NCI-H1694 treated with DMSO at 0.1 percent for 48 hours (cell line): ENCODE results near the gene C19orf67.

ENCODE experiments used
- DNase-seq: peaks from one replicate; lab custom pipeline; 2025; lab: John Stamatoyannopoulos, UW

The C19orf67 gene

DNA sequence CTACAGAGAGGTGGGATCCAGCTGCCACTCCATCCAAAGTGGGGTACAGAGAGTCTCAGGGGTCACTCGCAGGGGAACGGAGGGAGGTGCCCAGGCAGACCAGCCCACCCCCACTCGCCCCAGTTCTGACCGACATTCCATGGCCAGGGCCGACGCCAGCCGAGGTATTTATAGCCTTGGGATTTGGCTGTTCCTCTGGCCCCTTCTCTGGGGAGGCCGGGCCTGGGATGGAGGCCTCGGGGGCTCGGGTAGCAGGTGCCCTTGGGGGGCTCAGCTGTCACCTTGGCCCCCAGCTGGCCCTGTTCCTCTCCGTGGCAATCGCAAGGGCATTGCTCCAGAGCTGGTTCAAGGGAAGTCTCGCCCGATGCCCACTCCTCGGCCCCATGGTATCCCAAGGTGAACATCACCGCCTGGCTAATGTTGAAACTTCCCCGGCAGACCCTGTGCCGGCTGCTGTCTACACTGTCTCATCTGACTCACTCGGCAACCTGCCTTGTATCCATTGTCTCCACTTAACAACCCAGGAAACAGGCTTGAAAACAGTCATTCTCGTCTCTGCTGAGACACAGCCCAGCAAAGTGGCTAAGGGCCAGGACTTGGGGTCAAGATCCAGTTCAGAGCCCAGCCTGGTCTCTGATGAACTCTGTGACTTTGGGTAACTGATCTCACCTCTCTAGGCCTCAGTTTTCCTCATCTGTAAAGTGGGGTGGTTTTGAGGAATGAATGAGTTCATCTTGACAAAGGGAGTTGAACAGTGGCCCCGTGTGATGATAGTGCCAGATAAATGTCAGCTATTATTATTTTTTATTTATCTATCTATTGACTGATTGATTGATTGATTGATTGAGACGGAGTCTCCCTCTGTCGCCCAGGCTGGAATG is 22.2 kb upstream of the C19orf67 start:
- DNase-seq: no peak

DNA sequence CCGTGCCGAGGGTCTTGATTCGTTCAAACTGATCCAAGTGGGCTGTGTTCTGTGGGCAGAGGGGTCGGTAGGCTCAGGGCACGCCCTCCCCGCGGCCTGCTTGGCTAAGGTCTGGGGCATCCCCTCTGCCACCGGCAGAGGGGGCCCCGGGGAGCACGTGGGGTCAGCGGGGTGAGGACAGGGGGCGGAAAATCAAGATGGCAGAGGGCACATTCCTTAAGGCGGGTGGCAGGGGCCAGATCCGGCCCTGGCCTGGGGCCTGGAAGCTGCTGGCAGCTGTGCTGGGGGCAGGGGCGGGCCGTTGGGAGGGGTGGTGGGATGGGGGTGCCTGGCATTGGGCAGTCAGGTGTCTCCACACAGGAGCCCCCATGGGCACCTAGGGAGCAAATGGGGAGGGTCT is 21.3 kb upstream of the C19orf67 start:
- no peak for DNase-seq

DNA sequence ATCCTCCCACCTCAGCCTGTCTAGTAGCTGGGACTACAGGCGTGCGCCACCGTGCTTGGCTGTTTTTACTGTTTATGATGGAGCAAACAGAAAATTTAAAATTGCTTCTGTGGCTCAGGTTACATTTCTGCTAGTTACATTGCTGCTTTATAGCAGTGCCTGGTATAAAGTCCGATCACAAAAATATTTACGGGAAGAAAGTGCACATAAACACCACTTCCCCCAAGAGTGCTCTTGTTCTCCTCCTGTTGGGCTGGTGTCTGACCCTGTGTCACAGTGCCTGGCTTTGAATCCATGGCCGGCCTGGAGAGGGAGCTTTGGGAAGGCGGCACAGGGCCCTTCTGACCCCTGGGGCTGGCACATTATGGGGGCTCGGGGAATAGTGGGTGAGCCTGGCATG is 20.1 kb upstream of the C19orf67 start:
- DNase-seq: no peak

DNA sequence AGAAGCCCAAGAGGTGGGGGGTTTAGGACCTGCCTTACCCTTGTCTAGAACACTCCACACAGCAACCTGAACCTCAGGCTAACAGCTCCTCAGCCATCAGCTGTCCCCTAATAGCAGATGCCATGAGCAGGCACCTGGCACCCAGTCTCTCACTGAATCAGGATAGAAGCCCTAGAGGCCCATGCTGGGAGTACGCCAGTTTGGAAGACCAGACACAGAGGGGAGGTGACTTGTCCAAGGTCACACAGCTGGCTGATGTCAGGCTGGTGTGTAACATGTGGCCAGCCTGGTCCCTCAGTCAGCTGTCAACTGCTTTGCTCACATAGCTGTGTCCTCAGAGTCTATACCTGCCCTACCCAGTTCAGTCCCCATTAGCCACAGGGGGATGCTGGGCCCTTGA is 17.7 kb upstream of the C19orf67 start:
- DNase-seq: no peak

DNA sequence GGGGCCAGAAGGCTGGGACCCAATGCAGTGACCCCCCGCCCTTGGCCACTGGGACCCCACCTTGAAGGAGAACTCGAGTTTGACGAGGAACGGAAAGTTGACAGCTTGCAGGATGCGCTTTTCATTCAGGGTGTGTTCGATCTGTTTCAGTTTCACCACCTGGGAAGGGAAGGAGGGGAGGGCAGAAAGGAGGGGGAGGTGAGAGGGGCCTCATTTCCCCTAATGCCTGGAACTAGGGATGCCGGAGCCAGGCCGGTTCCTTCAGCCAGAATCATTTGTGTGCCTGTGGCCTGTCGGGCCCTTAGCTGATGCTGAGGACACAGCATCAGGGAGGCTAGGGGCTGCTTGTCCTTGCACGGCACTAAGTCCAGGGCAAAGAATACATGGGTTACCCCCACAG is 17.2 kb upstream of the C19orf67 start:
- DNase-seq: no peak

DNA sequence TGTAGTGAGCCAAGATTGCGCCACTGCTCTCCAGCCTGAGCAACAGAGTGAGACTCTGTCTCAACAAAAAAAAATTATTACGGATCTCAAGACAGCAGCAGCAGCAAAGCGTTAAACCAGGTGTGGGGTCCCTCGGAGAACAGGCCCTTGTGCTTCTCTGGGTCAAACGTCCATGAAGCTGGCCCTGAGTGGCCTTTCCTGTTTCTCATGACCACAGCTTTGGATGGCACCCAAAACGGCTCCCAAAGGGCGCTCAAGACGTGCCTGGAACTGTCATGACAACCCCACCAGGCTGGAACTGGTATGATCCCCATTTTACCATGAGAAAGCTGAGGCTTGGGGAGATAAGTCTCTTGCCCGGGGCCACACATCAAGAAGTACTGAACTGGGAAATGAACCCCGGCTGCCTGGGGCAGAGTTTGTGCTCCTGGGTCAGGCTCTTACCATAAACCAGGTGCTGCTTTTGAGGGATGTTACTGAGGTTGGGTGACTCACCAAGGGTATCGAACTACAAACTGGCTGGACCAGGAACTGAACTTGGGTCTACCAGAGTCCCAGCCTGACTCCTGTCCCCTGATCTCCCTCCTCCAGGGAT is 16.6 kb upstream of the C19orf67 start:
- DNase-seq: no peak

DNA sequence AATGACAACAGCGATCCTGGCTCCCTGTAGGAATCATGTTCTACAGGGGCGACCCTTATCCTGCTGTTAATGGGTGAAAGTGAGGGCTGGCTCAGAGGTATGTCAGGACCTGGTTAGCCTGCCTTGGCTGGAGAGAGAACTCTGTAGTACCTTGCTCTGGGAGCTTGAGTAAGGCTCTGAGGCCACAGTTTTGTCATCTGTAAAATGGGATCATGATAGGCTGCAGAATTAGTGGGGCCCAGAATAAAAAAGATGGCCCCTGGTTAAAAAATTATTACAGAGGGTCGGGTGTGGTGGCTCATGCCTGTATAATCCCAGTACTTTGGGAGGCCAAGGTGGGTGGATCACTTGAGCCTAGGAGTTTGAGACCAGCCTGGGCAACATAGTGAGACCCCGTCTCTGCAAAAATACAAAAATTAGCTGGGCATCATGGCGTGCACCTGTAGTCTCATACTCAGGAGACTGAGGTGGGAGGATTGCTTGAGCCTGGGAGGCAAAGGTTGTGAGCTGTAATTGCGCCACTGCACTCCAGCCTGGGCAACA is 15.5 kb upstream of the C19orf67 start:
- no peak for DNase-seq

DNA sequence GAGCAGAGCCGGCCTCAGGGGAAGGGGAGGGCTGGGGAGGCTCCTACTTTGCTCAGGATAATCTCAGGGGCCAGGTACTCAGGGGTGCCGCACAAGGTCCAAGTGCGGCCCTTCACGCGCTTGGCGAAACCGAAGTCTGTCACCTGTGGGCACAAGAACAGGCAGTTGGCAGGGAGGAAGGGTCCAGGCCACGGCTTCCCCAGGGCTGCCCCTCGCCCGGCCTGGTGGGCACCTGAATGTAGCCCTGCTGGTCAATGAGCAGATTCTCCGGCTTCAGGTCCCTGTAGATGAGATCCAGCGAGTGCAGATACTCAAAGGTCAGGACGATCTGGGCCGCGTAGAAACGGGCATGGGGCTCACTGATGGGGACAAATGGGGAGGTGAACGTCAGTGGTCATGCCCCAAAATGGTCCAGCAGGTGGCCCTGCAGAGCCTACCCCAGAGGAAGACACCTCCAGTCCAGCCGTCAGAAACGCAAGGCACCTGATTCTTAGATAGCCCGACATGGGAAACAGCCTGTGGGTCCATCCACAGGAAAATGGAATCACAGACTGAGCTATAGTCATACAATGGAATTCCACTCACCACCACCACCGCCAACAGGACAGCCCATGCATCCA is 12.1 kb upstream of the C19orf67 start:
- DNase-seq: no peak

DNA sequence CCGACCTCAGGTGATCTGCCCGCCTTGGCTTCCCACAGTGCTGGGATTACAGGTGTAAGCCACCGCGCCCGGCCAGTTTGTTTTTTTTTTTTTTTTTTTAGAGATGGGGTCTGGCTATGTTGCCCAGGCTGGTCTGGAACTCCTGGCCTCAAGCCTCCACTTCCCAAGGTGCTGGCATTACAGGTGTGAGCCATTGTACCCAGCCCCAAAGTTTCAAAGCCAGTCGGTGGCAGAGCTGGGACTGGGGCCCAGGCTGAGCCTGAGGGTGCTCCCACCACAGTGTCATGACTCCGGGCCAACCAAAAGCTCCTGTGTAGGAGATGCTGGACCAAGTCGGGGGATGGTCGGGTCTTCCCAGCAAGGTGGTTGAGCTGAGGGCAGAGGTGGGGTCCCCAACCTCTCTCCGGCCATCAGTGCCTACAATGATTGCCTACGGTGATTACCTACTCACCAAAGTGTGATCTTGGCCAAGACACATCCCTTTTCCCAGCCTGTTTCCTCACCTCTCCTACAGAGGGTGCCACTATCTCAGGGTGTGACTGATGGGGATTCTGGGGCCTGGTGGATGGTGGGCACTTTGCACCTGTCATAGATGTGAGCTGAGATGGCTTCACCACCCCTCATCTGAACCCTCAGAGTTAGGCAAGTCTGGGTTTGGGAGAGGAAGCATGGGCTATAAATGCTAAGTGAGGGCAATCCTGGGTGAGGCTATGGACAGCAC is 10.8 kb upstream of the C19orf67 start:
- DNase-seq: no peak

DNA sequence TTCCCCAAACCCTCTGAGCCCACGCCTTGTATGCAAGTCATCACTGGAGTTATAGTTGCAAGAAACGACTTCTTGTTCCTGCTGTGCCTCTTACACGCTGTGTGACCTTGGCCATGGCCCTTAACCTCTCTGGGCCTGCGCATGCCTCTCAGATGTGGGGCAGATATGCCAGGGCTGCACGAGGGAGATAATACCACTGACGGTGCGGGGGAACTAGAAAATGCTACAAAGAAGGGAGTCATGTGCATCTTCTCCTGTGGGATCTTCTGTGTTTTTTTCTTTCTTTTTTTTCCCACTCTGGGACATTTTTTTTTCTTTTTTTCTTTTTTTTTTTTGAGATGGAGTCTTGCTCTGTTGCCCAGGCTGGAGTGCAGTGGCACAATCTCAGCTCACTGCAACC is 9.3 kb upstream of the C19orf67 start:
- no peak for DNase-seq

DNA sequence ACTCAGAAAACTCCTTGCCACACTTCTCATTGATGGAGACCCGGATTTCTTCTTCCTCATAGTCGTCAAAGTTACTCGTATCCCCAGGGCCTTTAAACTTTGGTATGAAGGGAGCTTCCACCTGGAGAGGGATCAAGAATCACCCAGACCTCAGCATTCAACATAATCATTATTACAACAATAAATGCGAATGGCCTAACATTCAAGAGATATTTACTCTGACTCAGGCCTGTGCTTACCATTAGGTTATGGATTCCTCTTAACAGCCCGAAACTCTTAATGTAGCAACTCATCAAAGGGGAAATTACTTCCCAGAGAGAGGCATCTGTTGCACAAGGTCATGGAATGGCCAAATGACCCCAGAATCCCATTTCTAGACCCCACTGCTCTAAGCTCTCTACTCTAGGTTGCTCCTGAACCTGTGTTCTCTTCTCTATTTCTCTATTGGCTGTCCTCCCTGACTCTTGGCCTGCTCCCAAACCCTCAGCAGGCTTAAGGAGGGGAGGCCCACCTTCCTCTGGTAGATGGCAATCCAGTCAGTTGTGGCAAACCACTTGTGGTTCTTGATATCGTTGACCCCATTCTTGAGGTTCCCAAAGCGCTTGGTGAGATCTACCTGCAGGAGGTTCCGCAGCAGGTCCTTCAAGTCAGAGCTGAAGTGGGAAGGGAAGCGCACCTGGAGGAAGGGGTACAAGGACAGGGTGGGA is 7.7 kb upstream of the C19orf67 start:
- DNase-seq: no peak

DNA sequence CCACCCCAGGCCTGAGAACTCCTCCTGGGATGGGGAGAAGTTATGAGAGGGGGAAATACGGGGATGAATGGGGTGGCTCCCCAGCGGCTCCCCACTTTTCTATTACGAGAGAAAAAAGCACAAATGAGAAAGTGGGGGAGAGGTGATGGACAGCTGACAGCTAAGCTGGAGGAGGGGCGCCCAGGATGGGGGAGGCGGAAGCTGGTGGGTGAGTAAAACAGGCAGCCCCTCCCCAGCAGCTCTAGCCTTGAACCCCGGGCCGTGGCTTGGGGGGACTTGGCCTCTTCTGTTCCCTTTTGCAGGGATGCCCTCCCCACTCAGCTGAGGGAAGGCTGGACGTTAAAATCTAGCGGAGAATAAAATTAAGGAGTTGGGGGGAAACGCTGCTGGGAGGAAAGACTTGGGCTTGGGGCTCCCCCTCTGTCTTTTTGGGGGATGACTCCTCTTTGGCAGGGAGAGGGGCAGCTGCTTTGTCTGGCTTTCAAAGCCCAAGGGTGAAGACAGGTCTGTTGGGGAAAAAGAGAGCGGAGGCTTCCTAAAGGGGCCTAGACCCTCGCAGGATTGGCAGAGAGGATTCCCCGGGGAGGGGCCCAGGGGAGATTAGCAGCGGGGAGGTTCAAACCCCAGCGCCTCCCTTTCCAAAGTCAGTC is 6.4 kb upstream of the C19orf67 start:
- DNase-seq: no peak

DNA sequence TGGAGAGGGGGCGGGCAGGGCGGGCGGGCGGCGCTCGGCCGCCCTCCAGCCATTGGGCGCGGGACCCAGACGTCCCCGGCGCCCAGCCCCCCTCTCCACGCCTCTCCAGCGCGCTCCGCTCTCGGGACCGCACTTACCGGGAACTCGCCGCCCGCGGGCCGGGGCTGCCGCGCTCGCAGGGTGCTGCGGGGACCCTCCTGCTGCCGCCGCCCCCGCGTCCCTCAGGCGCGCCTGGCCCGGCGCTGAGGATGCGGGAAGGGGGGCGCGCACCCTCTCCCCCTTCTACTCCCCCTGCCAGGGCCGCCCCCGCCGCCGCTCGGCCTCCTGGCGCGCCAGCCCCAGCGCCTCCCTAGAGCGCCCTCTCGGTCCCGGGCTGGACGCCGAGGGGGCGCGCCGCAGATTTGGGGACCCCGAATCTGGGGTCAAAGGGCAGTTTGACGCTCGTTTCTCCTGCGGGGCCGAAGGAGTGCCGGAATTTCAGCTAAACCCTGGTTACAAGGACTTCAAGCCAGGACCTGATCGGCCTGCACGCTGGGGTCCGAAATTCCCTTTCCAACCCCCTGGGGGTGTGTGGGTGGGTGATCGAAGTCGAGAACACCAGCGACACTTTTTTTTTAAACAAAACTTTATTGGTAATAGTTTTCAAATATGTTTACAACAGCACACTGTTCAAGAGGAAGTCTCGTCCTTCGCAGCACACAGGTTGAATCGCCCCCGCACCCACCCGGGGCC is 5.7 kb upstream of the C19orf67 start:
- DNase-seq: peak; percentile 71

DNA sequence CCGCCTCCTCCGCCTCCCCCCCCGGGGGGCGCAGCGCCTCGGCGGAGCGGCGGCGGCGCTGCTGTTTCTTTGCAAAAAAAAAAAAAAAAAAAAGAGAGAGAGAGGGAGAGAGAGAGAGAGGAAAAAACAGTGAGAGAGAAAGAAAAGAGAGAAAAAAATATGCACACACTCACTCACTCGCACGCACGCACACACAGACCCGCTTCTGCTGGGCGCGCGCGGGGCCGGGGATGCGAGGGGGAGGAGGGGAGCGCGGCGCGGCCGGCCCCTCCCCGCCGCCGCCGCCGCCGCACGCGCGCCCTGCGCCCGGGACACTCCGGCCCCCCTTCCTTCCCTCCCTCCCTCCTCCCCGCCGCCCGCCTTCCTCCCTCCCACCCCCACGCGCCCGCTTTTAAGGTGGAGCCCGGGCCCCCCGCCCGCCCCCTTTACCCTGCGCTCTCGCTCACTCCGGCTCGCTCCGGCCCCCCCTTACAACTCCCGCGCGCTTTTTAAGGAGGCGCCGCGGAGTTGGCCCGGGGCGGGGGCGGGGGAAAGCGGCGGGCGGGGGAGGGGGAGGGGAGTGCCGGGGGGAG is 5.0 kb upstream of the C19orf67 start, which contains the start of gene SAMD1:
Gene SAMD1, minus strand, starts transcription at position 243 of the 572 bp plus-strand sequence.
- DNase-seq: peak; percentile 71

DNA sequence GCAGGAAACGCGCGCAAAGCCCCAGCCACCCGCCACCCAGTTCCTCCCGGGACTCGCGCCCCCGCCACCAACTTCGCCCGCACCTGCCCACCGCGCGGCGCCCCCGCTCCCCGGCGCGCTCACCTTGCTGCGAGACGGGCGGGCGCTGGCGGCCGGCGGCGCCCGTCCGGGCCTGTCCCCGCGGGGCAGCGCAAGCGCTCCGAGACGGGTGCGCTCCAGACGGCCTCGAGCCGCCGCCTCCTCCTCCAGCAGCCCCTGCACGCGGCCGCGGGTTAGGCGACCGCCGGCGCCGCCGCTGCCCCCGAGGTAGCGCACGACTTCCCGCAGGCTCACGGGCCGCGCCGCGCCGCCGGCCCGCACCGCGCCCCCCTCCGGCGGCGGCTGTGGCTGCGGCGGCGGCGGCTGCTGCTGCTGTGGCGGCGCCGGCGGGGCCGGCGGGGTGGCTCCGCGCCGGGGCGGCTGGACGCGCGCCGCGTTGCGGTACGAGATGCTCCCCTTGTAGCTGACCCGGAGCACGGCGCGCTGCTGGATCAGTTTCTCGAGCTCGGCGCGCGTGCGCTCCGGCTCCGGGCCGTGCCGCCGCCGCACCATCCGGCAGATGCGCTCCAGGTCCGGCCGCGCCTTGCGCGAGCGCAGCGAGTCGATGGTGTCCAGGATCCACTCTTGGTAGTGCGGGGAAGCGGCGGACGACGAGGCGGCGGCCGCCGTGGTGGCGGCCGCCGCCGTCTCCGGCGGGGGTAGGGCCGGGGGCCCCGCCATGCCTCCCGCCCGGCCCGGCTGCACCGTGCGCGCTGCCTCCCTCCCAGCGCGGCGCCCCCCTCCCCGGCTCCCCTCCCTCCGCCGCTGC is 4.3 kb upstream of the C19orf67 start:
- no peak for DNase-seq

DNA sequence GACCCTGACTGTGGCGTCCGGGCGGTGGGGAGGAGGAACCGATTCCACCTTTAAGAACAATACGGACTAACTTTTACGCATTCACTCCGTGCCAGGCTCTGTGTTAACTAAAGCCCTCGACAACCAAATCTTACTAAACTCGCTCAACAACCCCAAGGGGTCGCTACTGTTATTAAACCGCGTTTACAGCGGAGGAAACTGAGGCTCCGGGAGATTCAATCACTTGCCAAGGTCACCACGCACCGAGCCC is 3.8 kb upstream of the C19orf67 start:
- DNase-seq: peak; percentile 5

DNA sequence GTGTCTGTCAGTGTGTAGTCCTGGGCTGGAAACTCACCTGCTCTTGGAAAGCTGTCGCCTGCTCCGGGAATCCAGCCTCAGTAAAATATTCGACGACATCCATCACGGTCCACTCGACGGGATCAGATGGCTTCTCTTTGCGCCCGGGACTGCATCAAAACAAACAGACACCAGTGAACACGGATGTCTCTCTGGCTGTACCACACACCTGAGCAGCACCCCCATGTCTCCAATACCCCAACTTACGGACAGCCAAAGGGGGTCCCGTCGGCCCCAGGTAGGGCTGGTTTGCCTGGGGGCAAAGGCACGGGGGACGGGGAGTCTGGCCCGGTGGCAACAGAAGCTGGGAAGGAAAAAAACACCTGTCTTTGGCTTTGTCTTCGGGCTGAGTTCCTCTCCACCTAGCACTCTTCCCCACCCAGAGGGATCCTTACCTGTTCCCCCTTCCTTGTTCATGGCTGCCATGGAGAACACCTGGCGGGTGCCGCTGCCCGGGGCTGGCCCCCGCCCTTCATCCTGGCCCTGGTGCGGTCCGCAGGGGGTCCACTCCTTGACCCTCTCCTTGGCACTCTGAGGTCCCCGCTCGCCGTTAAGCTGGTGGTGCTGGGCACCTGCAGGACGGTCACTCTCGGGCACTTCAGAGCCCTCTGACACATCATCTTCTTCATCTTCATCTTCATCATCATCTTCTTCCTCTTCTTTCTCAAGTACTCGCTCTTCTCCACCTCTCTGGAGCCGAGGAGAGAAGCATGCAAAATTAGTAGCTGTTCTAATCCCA is 3.2 kb upstream of the C19orf67 start:
- DNase-seq: no peak

DNA sequence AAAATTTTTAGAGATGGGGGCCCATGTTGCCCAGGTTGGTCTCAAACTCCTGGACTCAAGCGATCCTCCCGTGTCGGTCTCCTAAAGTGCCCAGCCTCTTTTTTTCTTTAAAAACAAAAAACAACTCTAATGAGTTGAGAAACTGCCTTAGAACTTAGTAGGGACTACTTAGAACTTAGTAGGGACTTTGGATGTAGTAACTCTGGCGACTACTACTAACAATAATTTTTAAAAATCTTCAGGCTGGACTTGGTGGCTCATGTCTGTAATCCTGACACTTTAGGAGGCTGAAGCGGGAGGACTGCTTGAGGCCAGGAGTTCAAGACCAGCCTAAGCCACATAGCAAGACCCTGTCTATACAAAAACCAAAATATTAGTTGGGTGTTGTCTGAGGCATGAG is 515 bp upstream of the C19orf67 start:
- DNase-seq: no peak

DNA sequence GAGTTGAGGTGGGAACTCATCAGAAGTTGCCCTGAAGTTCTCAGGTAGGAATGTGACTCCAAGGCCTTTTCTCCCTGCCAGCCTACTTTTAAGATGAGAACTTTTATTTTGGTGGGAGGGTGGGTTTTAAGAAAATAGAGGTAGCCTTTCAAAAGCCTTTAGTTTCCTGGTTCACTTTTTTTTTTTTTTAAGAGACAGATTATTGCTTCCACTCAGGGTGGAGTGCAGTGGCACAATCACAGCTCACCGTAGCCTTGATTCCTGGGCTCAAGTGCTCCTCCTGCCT is 3.0 kb downstream of the C19orf67 start:
- DNase-seq: no peak
